HG02970 (cell line): ENCODE data around the gene RMND5B.

Experiments
- ATAC-seq: cut with Tn5 transposase; IDR thresholded peaks from one replicate; pipeline ENCODE4 v1.9.1; 2021; ENCODE audit warnings: mild to moderate bottlenecking, moderate library complexity, moderate number of reproducible peaks; ENCODE audit not compliant: unreplicated experiment, low FRiP score

RMND5B gene

DNA sequence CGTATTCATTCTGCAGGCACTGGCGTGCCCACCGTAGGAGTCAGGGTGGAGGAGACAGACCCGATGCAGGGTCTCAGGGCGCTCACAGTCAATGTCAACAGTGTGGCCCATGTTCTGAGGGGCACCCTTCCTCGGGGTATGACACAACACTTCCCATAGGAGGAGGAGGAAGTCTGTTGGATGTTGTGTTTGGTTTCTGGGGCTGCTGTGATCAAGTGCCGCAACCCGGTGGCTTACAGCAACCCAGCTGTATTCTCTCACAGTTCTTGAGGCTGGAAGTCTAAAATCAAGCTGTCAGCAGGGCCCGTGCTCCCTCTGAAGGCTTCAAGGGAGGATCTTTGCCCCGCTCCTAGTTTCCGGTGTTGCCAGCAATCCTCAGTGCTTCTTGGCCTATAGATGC is 67.9 kb downstream of the RMND5B start:
- no peak for ATAC-seq

DNA sequence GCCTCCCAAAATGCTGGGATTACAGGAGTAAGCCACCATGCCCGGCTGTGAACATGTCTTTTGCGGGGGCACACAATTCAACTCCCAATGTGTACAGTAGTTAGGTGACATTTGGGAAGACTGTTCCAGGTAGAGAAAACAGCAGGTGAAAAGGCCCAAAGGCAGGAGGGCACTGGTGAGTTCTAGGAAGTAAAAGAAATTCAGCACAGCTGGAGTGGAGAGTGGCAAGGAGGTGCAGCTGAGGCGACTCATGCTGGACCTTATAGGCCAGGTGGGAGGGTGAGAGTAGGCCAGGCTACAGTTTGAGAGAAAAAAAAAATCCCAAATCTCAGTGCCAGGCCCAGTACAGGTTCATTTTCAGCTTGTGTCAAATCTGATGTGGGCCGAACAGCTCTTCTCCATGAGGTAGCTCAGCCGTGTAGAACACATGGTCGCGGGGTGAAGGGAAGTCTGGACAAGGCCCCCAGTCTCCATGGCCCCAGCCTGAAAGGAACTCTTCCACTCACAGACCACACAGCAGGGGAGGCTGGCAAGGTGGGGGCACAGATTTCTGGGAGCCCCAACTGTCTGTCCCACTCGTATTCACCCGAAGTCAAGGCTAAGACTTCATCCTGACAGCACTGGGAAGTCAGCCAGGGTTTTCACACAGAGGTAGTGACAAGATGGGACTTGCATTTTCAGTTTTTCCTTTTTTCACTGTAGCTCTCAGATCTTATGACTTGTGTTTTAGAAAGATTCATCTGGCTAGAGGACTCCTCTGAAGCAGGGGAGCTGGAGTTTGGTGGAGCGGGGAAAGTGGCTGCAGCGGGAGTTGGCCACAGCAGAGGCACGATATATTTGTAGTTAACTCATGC is 69.0 kb downstream of the RMND5B start:
- ATAC-seq: no peak
